Gastrocnemius medialis (tissue), 4 donors: ENCODE data around the gene RPS6KA4.

Experiments used
- CTCF ChIP-seq, 5 experiments: fragments of 450-650 bp in 3 of 5; fragments of 200-600 bp in 2 of 5; sonication (generic) in 2 of 5; IDR thresholded peaks in 4 of 5; conservative IDR thresholded peaks in 1 of 5; 1 replicate in 4 of 5; 2 replicates in 1 of 5; pipeline ENCODE4 v1.5.1; 2016 to 2019; ENCODE audit warnings: antibody characterized with exemption in 5 of 5, mild to moderate bottlenecking in 3 of 5, moderate library complexity in 3 of 5
- POLR2A ChIP-seq, 2 donors: fragments of 450-650 bp; IDR thresholded peaks; one replicate each; pipeline ENCODE4 v1.6.1; 2017; ENCODE audit warnings: antibody characterized with exemption in 2 of 2, mild to moderate bottlenecking in 2 of 2, moderate library complexity in 2 of 2

- no peak for TF ChIP-seq CTCF (IDR thresholded peaks at IDR 0.05 in 4 of 5, conservative IDR thresholded peaks at IDR 0.05 in 1 of 5)
- TF ChIP-seq POLR2A (IDR thresholded peaks at IDR 0.05), result no peak
Observed at GRCh38 chr11:64368673-64369074, 9.7 kb downstream of the RPS6KA4 start.
